GM12864 (cell line): ENCODE data around the gene LRRC40.
"Not testable (repeated sequence)": the region's sequence is repeated elsewhere in the genome, so short reads cannot be mapped to it uniquely, and the experiment has no call there.

Experiments
- DNase-seq: peaks from one replicate; pipeline ENCODE4 v3.0.0-alpha.2; 2011; ENCODE audit warnings: low read depth
- H3K4me3 ChIP-seq: 2 replicates; pipeline ENCODE4 v1.5.1; 2011; ENCODE audit warnings: mild to moderate bottlenecking, low read depth, low read length, control low read depth
- CTCF ChIP-seq: IDR thresholded peaks from 2 replicates; pipeline ENCODE4 v1.5.1; 2011; ENCODE audit warnings: low read depth, mild to moderate bottlenecking, moderate library complexity, low read length, control low read depth, inconsistent platforms; ENCODE audit errors: missing control alignments

Gene LRRC40

GRCh38 chr1:70190180-70190579 is 15.2 kb downstream of the LRRC40 start:
- no peak for TF ChIP-seq CTCF
- H3K4me3 ChIP-seq: no peak overlapping the region
- DNase-seq: no peak

- no peak for DNase-seq
- H3K4me3 ChIP-seq: no peak overlapping the region
- TF ChIP-seq CTCF: no peak
Measured at GRCh38 chr1:70188522-70188921, 16.9 kb downstream of the LRRC40 start.

GRCh38 chr1:70185181-70185580 is 20.2 kb downstream of the LRRC40 start:
- H3K4me3 ChIP-seq, DNase-seq: not testable (repeated sequence)

GRCh38 chr1:70171512-70171911 is 33.9 kb downstream of the LRRC40 start:
- no peak for TF ChIP-seq CTCF
- no peak for DNase-seq
- no peak overlapping the region for H3K4me3 ChIP-seq

GRCh38 chr1:70169018-70169839 is 36.1 kb downstream of the LRRC40 start:
- no peak for DNase-seq
- no peak for TF ChIP-seq CTCF
- H3K4me3 ChIP-seq: no peak overlapping the region

GRCh38 chr1:70168283-70168682 is 37.1 kb downstream of the LRRC40 start:
- DNase-seq: no peak
- H3K4me3 ChIP-seq: no peak overlapping the region
- TF ChIP-seq CTCF: no peak

- DNase-seq: no peak
- no peak overlapping the region for H3K4me3 ChIP-seq
- TF ChIP-seq CTCF: no peak
Measured at GRCh38 chr1:70164350-70164749, 41.0 kb downstream of the LRRC40 start.
